Activated CD4-positive, CD25-positive, alpha-beta regulatory T cell treated with anti-CD3 and anti-CD28 coated beads, Interleukin-2, amount 50 U/mL, for 16 hours (primary cell): ENCODE measurements around the gene RAB6C.
"Not testable (repeated sequence)": the region's sequence is repeated elsewhere in the genome, so short reads cannot be mapped to it uniquely, and the experiment has no call there.

Source experiments
- DNase-seq: peaks from one replicate; pipeline ENCODE4 v3.0.0-alpha.2; 2020; ENCODE audit warnings: low read depth, low spot score

RAB6C gene

GRCh38 chr2:129993151-129993550 lies 13.7 kb downstream of the RAB6C start:
- not testable (repeated sequence) for DNase-seq

GRCh38 chr2:129996657-129997237 lies 17.3 kb downstream of the RAB6C start:
- DNase-seq = not testable (repeated sequence)

- DNase-seq = not testable (repeated sequence)
These were observed 19.3 kb downstream of the RAB6C start for GRCh38 chr2:129998771-129999170.

GRCh38 chr2:130005862-130006261 lies 26.4 kb downstream of the RAB6C start:
- DNase-seq = not testable (repeated sequence)

- DNase-seq = not testable (repeated sequence)
These were observed 37.2 kb downstream of the RAB6C start for GRCh38 chr2:130016701-130017100.

GRCh38 chr2:130019402-130019801 lies 39.9 kb downstream of the RAB6C start:
- DNase-seq = no peak

- not testable (repeated sequence) for DNase-seq
These were observed 40.6 kb downstream of the RAB6C start for GRCh38 chr2:130020069-130020468.

GRCh38 chr2:130025931-130026330 lies 46.5 kb downstream of the RAB6C start:
- DNase-seq = not testable (repeated sequence)
